Islet of Langerhans (tissue), 1 donor: ENCODE data around the gene STMP1.
"Not testable (repeated sequence)": the region's sequence is repeated elsewhere in the genome, so short reads cannot be mapped to it uniquely, and the experiment has no call there.

Experiments
- FAIRE-seq: peaks from one replicate; lab custom pipeline; 2011; peaks lifted over from hg19 to GRCh38; lab: Jason Lieb, UNC

STMP1 gene

DNA sequence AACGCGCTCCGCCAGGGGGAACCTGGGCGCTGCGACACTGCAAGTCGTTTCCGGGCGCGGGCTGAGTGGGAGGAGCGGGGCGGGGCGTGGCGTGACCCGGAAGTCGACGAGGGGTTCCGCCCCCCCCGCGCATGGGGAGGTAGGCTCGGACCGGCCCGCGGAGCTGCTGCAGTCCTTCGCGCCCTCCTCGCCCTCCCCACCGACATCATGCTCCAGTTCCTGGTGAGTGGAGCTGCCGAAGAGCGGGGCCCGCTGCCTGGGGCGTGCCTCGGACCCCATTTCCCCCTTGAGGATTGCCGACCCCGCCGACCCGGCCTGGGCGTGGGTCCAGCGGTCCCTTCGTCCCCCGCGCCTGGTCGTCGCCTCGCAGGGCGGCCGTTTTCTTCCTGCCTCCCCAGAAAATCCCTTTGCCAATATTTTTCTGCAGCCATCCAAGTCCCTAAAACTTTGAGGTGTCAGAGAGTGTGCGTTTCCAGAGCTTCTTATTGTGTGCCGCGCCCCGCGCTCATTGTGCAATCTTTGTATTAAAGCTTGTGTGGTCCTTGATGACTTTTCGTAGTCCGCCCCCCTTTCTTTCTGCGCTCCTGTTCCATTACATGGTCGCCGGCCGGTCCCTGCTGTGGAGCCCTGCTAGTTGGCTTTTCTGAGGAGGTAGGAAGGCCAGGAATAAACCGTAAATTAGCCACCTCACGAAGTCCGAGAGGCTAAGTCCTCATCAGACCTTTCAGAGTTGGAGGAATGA, at the start of gene STMP1:
Gene STMP1 (plus strand): TSS at position 142 of the 742 bp plus-strand sequence.
- FAIRE-seq, result no peak

DNA sequence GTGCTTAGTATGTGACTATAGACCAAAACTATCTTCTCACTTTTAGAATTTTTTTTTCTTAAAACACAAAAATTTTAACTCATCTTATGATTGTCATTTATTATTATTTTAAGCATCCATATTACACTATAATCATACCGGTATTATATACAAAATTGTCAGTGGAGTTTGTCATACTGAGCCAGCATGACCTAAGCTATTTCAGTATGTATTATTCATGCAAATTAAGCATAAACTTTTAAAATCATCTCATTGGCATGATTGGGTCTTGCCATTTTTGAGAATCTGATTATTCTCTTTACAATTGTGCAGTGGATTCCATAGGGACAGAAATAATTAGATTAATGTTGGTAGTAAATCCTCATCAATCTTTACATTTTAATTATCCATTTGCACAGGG, 46.2 kb upstream of the STMP1 start:
- FAIRE-seq, result no peak

DNA sequence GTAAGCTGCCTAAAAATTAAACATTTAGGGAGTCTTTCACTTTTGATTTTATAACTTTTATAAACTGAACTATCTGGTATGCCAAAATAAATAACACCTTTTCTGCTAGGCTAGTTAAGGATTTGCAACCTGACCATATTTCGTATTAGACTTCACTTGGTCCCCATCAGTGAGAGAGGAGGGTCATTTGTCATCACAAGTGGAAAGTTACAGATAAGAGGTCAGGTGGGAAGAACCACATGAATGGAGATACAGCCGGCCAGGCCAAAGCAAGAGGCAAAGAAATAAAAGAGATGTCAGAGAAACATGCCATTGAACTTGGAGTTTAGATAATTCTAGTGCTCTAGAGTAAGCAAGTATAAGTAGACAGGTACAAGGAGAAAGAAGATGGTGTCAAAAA, 44.5 kb upstream of the STMP1 start:
- FAIRE-seq, result no peak

DNA sequence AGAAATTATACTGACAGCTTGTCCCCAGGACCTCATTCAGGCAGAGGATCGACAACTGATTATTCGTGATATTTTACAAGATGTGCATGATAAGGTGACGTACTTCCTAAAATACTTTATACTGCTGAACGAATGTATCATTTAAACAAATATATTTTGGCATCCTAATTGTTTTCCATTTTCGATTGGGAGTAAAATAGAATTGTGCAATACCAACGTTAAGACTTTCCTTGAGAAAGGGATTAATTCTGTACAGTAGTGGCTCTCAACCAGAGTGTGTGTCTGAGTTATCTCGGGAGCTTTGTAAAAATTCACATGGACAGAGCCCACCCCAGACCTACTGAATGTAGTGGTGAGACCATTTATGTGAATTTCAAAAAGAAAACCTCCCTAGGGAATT, 43.8 kb upstream of the STMP1 start:
- no peak for FAIRE-seq

DNA sequence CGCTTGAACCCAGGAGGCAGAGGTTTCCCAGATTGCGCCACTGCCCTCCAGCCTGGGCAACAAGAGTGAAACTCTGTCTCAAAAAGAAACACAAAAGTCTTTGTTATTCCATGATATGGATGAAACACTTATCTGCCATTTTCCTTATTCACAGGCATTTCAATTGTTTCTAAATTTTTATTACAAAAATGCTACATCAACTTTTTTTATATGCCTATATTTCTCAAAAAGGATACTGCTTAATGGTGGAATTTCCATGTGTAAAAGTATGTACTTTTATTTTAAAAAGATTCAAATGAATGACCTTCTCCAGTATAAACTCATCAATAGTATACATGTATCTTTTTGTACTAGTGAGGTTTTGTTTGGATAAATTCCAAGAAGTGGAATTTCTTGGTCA, 41.9 kb upstream of the STMP1 start:
- FAIRE-seq, result no peak

DNA sequence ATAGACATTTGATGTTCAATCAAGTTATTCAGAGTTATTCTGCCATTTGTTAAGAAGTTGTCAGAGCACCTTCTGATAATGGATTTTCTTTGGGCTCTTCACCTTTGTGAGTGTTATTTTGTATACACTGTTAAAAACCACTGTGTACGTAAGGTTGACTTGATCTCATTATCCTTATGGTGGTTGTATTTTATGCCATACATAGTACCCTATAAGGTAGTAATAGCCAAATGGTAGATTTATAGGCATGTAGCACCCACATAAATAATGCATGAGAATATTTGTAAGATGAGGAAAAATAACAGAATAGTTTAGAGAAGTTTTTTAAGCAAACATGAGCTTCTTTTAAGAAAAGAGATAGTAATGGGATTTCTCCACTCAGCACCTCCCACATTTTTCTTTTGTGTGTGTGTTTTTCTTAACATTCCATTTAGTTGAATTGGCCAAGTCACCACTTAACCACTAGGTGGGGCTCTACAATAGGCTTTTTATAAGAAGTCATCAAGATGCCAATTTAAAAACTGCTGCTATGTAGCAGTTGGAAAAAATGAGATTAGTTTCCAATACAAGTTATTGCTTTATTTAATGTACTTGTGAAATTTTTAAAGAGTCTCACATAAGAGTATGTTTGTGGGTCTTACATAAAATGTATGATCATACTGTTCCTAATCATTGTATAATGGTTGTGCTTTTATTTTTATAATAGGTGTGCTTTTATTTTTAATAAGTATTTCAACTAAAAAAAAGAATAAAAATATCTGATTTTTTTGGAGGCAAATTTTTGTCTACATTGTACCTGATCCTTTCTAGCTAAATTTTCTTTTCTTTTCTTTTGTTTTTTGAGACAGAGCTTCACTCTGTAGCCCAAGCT, 41.1 kb upstream of the STMP1 start:
- peak; percentile 96 for FAIRE-seq

DNA sequence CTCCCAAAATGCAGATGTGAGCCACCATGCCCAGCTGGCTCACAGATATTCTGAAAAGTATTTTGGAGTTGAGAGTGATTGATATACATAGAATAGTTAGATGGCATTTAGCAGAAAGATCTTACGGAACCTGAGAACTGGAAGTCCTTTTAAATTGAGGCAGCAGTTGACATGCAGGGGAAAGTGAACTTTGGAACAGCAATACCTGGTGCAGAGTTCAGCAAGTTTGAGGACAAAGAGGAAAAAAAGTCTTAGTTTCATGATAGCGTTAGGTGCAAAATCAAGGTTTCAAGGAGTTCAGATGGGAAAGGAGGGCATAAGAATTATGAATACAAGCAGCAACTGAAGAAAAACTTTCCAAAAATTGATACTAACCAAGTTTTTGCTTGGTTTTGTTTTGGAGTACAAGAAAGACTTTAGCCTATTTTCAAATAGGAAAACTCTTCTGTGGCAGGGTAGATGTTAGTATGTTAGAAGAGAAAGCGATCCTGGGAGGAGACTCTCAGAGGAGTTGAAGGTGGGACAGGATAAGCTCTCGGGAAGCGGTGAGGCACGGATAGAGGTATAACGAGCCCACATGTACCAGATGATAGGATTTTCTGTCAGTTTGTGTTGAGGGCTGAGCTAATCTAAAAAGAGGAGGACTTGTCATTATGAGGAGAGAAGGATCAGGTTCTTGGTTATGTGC, 28.0 kb upstream of the STMP1 start:
- no peak for FAIRE-seq

DNA sequence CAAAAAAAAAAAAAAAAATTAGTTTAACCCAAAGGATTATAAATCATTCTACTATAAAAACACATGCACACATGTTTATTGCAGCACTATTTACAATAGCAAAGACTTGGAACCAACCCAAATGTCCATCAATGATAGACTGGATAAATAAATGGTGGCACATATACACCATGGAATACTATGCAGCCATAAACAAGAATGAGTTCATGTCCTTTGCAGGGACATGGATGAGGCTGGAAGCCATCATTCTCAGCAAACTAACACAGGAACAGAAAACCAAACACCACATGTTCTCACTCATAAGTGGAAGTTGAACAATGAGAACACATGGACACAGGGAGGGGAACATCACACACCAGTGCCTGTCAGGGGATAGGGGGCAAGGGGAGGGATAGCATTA, 22.6 kb upstream of the STMP1 start:
- FAIRE-seq, result not testable (repeated sequence)

DNA sequence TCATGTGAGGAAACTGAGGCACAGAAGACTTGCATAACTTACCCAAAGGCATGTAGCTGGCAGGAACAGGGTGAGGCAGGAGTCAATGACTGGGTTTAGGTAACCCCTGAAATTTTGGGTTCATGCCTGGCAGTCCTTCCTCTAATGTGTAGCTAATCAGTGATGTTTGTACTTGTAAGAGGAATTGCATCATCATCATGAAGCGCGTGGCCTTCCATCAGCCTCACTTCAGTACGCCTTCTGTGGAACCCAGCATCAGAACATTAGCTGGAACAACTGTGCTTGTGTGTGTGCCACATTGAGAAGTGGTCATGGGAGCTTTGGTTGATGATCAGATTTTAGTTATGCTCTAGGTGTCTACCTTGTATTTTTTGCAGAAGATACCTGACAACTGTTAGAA, 18.2 kb upstream of the STMP1 start:
- no peak for FAIRE-seq

DNA sequence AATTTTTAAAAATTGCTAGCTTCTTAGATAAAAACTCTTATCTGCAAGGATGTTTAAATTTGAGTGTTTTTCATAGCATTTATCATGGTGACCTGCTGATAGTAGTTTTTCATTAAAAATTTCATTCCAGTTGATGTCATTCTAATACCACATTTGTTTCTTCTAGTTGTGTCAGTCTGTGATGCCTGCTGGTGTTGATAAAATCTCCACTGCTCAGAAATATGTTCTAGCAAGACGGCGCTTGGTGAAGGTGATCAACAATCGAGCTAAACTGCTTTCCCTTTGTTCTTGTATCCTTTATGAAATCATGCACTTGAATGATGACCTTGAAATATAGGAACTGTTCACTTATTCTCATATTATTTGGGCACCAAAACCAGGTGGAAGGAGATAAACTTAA, 17.6 kb upstream of the STMP1 start:
- FAIRE-seq, result no peak

DNA sequence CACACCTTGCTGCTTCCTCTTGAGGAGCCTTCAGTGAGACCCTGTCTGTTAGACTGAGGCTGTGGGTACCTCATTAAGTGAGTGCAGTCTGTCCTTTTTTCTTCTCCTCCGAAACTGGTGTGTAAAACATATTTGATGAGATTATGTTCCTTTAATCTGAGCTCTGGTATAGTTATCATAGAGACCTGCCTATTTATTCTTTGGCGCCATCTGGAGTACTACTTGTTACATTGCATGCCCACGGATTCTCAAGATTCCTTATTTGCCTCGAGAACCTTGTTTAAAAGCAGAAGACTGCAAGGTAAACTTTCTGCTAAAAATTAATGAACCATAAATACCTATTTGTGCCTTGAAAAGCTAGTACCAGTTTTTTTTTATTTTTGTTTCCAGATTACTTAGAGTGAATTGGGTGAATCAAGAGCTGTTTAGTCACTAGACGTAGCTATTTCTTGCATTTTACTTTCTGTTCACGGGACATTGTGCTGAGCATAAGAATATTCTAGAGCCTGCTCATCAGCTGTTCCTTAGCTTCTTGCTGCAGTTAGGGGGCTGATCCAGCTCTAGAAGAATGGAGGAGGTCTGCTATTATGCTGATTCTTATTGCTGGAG, 16.9 kb upstream of the STMP1 start:
- FAIRE-seq, result peak; percentile 97

DNA sequence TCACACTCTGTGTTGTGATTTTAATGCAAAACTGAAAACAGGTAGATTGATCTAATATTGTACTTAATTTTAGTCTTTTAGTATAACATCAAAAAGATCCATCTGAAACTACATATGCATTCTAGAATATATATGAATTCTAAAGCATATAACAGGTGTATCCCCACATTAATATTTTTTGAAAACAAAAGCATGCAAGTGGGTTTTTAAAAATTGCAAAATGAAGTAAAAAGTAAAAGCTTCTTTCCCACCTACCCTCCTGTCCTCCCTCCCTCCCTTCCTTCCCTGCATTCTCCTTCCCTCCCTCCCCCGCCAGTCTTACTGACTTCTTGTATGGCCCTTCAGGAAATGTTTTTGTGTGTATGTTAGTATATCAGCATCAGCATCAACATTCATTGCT, 14.6 kb upstream of the STMP1 start:
- FAIRE-seq, result no peak

DNA sequence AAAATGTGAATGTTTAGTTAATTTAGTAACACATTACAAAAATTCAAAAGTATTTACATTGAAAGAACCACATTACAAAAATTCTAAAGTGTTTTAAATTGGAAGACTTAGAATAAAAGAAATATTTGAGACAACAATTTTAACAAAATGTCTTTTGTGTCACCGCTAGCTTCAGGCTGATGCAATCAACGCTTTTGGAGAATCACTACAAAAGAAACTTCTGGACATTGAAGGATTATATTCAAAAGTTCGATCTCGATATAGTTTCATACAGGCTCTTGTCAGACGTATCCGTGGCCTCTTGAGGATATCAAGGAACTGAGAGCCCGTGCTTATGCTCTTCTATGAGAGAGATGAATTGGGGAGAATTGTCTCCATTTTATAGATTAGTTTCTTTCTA, 14.1 kb upstream of the STMP1 start:
- no peak for FAIRE-seq

DNA sequence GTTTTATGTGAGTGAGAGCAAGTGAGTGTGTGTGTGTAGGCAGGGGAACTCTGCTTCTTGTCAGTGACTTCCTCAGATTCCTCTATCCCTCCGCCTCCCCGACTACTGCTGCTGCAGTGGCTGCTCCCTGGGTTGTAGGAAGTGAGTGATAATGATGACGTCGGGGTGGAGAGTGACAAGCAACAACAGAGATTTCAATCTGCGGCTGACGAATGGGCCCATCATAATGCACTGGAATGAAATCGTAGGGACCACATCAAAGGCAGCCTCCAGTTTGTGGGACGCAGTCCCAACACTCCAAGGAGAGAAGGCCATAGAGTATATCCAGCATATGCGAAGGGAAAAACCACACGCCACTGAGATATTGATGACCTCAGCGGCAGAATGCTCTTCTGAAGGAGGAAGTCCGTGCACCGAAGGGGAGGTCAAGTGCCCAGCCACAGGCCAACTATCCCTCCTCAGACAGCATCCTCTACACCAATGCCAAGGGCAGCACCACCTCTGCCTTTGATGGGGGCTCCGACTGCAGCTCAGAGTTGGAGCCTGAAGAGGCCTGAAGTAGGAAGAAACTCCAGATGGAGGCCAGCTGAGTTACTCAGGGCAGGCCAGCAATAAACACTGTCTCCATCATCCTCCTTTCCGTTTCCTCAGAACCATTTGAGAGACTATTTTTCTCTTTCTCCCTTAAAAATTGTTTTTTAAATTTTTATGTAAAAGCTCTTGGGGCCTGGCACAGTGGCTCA, 11.3 kb upstream of the STMP1 start:
- no peak for FAIRE-seq

DNA sequence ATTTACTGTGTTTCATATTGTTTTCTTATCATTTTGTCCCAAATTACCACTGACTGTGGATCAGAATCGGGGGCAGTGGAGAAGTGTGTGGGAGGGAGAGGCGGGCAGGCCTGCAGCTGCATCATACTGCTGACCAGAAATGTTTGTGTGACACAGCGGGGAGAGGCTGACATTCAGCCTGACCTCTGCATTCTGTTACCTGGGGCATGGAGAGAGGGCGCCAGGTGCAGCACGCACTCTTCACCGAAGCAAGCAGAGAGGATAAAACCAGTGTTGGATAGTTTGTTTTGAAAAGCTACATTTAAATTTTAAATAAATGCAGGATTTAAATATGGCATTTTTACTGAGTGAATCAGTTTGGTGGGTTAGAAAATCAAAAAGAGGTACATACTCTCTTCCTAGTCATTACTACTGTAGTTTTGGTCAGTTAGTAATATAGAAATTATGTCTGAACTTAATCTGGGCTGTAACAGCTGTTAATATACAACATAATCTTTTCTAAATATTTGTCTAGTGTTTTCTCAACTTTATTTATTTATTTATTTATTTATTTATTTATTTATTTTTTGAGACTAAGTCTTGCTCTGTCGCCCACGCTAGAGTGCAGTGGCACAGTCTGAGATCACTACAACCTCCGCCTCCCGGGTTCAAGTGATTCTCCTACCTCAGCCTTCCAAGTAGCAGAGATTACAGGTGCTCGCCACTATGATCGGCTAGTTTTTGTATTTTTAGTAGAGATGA, 8.8 kb upstream of the STMP1 start:
- peak; percentile 27 for FAIRE-seq

DNA sequence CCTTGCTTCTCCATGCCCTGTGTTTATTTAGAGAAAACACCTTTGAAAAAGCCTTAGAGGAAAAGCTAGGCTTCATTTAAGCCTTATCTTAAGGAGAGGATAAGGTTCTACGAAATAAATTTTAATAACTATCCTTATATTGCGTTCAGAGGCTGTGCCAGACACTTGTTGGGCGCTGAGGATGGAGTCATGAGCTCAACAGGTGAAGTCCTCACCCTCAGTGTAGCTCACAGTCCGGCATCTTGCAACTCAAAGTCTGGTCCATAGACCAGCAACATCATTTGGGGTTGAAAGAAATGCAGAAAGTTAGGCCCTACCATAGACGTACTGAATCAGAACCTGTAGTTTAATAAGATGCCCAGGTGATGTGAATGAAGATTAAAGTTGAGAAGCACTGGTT, 3.8 kb upstream of the STMP1 start:
- FAIRE-seq, result no peak

DNA sequence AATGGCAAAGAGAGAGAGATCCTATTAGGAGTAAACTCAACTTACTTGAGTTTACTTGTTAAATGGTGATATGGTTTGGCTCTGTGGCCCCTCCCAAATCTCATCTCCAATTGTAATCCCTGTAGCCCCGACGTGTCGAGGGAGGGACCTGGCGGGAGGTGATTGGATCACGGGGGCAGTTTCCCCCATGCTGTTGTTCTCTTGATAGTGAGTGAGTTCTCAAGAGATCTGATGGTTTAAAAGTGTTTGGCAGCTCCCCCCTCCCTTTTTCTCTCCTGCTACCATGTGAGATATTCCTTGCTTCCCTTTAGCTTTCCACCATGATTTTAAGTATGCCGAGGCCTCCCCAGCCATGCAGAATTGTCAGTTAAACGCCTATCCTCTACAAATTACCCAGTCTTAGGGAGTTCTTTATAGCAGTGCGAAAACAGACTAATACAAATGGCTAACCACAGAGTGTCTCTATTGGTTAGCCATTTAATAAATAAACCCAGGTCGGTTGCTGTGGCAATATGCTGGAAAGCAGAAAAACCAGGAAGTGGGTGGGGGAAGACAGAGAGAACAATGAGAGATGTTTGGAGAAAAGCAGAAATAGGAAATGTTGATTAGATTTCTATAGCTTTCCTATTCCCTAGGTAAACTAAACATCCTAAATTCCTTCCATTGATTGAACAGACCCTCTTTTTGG, 3.0 kb upstream of the STMP1 start:
- no peak for FAIRE-seq

DNA sequence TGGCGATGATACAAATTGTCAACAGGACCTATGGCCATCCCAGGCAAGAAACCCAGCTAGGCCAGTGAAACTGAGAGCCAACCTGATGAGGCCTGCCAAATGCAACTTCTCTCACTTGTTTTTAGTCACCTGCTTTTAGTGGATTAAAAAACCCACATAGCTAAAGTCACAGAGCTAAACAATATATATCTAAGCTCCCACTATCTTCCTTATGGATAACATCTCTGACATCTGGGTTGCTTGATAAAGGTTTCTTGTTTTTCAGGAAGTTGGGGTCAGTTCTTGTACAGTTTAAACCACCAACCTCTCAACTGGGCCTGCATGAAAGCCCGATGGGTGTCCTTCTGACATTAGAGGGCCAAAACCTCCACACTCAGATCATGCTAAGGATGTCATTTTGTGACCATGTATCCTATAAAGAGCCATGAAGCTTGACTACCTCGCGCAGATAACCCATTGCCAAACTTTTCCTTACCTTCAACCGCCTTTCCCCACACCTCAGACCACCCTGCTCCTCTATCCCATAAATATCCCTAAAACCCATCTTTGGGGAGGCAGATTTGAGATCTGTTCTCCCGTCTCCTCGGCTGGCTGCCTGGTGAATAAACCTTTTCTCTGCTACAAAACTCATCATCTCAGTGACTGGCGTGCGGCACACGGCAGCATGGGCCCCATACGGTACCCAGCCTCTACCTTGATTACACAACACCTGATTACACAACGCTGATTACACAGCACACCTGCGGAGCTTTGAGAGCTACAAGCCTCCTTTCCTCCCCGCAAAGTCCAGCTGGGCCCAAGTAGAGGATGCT, 797 bp upstream of the STMP1 start:
- FAIRE-seq, result no peak

DNA sequence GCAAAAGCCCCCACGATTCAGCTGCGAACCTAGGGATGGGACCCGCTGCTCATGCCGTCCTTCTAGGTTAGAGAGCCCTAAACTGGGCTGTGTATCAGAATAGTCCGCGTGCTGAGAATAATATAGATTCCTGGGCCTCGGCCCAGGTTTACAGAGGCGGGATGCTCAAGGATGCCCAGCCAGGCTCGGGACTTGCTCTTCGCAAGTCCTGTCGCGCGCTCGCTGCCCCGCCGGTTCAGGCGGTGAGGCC, 266 bp upstream of the STMP1 start:
- FAIRE-seq, result no peak

DNA sequence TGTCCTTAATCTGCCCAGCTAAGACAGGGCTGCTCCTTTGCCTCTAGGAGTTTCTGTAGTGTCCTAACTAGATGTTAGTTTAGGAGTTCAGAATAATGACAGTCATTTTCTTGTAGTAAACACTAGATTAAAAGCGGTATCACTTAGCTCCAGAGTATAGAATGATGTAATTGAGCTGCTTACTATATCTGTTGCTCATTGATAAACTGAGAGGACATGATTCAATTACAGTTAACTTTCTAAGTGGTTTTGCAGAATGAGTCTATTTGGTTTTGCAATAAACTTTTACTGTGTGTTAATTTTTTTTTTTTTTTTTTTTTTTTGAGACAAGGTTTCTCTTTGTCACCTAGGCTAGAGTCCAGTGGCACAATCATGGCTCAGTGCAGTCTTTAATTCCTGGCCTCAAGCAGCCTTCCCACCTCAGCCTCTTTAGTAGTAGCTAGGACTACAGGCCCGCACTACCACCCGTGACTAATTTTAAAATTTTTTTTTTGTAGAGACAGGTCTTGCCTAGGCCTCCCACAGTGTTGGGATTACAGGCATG, 1.8 kb downstream of the STMP1 start:
- FAIRE-seq, result no peak
